GM18907 (cell line): ENCODE measurements around the gene NPDC1.

ENCODE experiments used
- ATAC-seq: cut with Tn5 transposase; IDR thresholded peaks from one replicate; pipeline ENCODE4 v1.9.1; 2021; ENCODE audit warnings: mild to moderate bottlenecking, moderate library complexity; ENCODE audit not compliant: unreplicated experiment

NPDC1 gene

DNA sequence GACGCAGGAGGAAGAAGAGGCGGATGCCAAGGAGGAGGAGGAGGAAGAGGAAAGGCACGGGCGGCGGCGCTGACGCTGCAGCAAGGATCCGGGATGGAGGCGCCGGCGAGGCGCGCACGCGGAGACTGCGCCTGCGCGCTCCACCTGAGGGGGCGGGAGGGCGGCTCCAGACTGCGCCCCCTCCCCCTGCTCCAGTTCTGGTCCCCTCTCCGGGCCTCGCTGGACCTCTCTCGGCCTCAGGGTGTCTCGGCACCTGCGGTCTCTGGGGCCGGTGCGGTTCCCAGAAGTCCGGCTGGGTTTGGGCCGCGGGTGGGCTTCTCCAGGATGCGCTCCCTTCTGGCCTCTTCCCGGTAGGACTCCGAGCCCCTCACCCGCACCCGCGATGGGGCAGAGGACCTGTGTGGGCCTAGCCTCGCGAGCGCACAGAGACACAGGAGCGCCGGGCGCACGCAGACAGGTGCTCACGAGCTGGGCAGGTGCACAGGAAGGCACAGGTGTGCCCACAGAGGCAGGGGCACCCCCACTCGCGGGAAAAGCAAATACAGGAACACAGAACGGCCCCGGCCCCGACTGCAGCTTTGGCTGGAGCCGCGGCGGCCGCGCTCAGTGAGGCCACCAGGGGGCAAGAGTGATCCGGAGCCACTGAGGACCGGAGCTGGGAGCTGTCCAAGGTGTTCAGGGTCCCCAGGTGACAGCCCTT is at the start of gene NPDC1:
TSS of gene NPDC1 (minus strand) at position 90 of the 700 bp plus-strand sequence. CDS start 188 bp downstream, outside the sequence.
- ATAC-seq: no peak

DNA sequence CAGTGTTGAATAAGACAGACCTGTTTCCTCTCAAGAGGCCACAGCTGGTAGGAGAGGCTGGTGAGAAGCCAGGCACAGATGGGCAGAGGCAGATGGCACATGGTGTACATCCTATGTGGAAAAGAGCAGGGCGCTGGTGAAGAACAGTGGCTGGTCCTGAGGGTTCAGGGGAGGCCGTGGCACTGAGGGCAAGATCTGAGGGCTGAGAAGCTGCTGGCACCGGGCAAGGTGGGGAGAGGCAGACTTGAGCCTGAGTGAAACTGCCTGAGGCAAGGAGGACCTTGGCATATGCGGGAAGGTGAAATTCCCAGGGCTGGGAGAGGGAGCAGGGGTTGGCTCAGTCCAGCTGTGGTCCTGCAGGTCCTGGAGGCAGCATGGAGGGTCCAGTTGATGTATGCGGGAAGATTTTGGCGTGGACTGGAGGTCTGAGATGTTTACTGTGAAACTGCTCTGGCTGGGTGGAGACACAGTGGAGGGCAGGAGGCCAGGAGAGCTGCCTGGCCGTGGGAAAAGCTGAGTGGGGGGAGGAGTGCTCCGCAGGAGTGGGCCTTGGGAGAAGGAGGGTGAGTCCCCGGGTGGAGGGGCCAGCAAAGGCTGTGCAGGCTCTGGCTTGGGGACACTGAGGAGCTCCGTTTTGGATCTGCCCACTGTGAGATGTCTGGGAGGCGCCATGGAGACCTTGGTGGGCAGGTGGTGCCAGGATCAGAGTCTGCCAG is 43.4 kb upstream of the NPDC1 start:
- ATAC-seq: no peak

DNA sequence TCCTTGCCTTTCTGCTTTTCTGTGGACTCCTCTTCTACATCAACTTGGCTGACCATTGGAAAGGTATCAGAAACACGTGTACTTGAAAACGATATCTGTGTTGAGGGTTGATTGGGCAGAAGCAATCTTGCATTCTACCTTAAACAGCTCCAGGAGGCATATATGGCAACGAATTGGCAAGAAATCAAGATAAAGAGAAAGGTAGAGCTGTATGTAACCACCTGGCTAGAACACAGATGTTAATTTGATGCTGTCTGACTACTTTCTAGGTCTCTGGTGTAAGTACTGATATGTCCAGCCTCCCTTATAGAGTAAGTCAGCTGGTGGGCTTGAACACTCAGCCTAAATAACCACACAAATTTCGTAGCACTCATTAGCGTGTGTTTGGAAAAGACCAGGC is 42.1 kb upstream of the NPDC1 start:
- ATAC-seq: no peak

GRCh38 chr9:137087409-137087925 is 41.5 kb upstream of the NPDC1 start:
- ATAC-seq: no peak

DNA sequence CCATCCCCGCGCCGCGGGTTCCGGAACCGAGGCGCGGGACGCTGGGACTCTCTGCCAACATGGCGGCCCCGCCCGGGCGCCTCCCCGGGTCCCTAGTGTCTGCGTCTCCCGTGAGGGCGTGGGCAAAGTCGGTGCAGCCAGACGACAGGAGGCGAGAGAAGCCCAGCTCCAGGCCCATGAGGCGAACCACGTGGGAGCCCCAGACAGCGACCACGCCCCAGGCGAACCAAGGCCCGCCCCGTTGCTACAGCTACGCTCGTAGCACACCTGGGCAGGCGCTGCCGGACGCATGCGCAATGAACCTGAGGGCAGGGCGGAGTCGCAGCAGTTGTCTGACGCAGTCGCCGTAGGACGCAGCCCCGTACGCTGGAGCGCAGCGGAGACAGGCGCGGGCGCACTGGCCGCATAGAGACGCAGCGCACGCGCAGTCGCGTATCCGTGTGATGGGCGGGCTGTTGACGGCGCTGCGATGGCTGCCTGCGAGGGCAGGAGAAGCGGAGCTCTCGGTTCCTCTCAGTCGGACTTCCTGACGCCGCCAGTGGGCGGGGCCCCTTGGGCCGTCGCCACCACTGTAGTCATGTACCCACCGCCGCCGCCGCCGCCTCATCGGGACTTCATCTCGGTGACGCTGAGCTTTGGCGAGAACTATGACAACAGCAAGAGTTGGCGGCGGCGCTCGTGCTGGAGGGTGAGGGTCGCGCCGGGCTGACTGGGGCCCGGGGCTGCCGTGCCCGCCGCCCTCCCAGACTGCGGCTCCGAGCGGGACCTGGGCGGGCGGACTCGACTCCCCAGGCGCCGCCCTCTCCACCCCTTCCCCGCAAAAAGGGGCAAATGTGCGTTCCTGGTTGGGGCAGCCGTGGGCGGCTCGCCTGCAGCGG is 40.8 kb upstream of the NPDC1 start, which contains the start of gene MAN1B1:
TSS of gene MAN1B1 (plus strand) at position 455 of the 878 bp plus-strand sequence. CDS start at position 470, 15 bp downstream.
- peak; percentile 77 for ATAC-seq

DNA sequence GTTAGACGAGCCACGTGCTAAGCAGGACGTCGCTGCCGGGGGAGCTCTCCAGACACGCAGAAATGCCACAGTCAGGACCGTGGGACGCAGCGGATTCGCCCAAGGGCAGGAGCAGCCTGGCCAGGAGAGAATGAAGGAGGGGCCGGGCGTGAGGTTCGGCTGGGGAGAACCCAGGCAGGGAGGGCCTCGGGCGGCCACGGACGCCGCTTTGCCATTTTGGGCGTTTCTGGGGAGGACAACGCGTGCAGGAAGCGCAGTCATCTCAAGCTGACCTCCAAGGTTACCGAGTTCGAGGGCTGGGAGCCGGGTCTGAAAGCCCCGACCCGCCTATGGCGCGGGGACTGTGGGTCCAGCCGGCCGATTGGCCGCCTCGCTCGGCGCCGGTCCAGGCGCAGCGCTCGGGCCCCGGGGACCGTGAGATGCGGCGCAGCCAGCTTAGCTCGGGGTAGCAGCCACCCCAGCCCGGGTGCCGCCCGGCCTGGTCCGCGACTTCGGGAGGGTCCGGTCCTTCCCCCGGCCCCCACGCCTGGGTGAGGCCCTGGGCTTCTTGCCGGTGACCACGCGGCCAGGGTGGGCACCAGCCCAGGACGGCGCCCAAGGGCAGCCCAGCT is 40.0 kb upstream of the NPDC1 start:
- ATAC-seq: peak; percentile 26

- ATAC-seq: no peak
These were observed 38.5 kb upstream of the NPDC1 start for GRCh38 chr9:137084526-137084925.

- no peak for ATAC-seq
These were observed 37.5 kb upstream of the NPDC1 start for GRCh38 chr9:137083394-137084004.

- ATAC-seq: no peak
These were observed 36.9 kb upstream of the NPDC1 start for GRCh38 chr9:137082925-137083290.

DNA sequence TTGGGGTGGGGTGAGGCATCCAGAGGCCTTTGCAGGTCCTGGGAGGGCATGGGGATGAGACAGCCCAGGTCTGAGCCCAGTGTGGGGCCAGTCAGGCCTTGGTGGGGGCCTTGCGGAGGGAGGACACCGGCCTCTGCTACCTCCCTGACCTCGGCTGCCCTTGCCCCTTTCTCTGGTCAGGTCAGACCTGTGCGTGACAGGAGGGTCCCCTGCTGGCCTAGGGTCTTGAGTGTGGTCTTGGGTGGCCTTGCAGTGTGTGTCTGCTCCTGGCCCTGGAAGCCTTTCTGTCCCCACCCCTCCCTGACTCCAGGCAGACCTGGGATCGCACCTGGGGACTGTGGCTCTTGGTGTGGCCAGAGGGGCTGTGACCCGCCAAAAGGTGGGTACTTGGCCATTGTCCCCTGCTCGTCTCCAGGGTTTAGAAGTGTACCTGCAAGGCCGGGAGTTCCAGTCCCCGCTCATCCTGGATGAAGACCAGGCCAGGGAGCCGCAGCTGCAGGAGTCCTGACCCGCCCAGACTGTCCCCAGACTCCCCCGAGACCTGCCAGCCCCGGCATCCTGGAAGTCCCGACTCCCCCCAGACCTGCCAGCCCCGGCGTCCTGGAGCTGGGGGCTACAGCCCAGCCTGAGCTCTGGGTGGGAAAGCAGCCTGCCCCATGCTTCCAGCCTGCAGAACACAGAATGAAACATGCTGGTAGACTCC is 36.4 kb upstream of the NPDC1 start:
- no peak for ATAC-seq

DNA sequence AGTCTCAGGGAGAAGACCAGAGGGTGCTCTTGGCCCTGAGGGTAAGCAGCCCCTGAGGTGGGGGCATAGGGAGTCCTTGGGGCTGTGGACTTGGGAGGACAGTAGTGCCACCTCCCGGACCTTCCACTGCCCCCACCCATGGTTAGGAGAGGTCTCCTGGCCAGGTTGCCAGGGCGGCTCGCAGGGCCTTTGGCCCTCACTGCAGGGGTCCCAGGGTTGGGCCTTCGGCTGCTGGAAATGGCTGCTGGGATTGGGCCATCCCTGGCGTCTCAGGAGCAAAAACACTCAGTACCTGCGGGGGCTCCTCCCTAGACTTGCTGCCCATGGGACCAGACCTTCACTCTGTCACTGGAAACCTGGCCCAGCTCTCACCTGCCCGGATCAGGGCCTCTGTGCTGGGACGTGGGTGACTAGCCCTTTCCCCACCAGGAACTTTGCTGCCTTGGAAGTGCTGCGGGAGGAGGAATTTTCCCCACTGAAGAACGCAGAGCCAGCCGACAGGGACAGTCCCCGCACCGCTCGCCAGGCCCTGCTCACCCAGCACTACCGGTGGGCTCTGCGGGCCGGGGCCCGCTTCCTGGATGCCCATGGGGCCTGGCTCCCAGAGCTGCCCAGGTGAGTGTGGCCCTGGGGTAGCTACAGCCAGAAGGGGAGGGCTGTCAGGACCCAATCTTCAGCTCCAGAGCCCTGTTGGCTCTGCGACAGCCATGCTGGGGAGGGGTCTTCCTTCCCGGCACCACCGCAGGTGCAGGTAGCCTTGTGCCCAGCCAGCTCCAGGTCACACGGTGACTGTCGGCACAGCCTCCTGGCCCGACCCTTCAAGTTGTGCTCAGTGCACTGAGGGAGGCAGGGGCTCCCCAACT is 34.5 kb upstream of the NPDC1 start:
- no peak for ATAC-seq

DNA sequence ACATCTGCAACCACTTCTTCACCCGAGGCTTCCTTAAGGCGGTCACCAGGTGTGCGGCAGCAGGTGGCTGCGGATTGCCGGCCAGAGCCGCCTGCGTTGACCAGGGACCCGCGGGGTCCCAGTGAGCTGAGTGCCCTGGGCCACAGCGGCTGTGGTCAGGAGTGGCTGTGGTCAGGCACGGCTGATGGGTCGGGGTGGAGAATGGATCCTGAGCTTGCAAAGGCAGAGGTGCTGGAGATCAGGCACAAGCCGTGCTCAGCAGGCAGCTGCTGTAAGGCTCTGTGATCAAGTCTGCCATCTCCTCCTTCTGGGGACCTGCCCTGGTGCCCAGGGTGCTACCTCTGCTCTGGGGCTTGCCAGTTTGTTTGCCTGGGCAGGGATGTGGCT is 33.4 kb upstream of the NPDC1 start:
- no peak for ATAC-seq

- no peak for ATAC-seq
These were observed 32.9 kb upstream of the NPDC1 start for GRCh38 chr9:137078701-137079400.

GRCh38 chr9:137077758-137078693 is 32.0 kb upstream of the NPDC1 start:
- ATAC-seq: peak; percentile 12

- peak; percentile 42 for ATAC-seq
These were observed 31.2 kb upstream of the NPDC1 start, which contains the start of gene UAP1L1 for GRCh38 chr9:137077010-137077747. Gene UAP1L1 (plus strand): TSS chr9:137077517. CDS start chr9:137077533, 16 bp downstream.

DNA sequence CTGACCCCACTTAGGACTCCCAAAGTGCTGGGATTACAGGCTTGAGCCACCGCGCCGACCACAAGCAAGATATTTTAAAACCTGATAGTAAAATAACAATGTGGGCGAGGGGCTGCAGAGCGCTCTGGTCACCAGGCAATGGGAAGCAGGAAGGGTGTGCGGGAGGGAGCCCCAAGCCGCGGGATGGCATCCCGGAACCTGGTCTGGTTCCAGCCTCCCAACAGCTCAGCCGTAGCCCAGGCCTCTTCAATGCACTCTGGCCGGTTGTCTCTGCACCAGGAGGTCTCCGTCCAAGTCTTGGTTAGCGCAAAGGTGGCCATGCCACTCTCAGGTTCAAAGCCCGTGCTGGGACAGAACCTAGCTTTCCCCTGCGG is 30.6 kb upstream of the NPDC1 start:
- ATAC-seq: no peak
